ENCODE data around the gene AKR1C2. TPM values are rescaled to one million over a fixed set of nuclear protein-coding genes. Genes with fewer than 3 reads are reported as not detected.
"Not testable (repeated sequence)": the region's sequence is repeated elsewhere in the genome, so short reads cannot be mapped to it uniquely, and the experiment has no call there.

Gene AKR1C2
- total RNA-seq: not detected

DNA sequence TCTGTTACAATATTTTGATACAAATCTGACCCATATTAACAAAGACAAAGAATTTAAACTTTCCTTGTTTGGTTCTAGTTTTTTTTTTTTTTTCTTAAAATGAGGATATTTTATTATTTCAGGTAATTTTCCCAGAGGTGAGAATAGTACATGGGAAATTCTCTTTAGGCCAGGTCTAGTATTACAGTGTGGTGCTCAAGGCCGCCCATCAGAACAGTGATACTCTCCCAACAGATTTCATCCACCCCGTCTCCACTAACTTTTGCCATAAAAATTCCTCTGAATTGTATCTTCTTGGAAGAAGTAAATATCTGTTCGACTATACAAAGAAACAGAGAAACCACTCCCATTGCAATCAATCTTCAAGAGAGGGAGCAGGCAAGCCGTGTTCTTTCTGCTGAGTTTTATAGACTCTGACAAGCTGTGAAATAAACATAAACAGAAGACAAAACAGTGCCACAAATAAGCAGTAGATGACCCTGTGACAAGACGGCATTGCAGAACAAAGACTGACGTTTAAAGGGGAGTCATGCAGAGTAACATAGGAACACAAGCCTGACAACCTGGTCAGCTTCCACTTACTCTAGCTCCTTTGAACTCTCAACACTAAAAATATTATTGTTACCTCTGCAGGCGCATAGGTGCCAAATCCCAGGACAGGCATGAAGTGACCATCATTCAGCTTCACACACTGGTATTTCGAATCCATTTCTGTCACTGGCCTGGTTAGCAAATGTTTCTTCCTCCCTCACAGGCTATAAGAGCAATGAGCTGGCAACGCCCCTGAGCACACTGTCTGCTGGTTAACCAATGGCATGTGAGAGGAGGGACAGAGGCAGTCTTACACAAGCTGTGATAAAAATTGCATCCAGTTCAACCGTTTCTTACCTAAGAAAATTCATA, at the start of gene AKR1C2:
TSS of gene AKR1C2 (minus strand) at position 731 of the 903 bp plus-strand sequence. CDS start at position 709, 22 bp downstream.
- H3K9me3 Mint-ChIP-seq; H3K27me3 Mint-ChIP-seq; DNase-seq (ENCODE audit: low spot score); H3K27ac Mint-ChIP-seq; ATAC-seq; H3K4me1 Mint-ChIP-seq (ENCODE audit: low read depth in 2 of 2); H3K4me3 Mint-ChIP-seq; H3K36me3 Mint-ChIP-seq: not testable (repeated sequence)

DNA sequence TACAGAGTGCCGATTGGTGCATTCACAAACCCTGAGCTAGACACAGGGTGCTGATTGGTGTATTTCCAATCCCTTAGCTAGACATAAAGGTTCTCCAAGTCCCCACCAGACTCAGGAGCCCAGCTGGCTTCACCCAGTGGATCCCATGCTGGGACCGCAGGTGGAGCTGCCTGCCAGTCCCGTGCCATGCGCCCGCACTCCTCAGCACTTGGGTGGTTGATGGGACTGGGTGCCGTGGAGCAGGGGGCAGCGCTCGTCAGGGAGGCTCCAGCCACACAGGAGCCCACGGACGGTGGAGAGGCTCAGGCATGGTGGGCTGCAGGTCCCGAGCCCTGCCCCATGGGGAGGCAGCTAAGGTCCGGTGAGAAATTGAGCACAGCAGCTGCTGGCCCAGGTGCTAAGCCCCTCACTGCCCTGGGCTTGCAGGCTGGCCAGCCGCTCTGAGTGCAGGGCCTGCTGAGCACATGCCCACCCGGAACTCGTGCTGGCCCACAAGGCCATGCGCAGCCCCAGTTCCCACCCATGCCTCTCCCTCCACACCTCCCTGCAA, 49.4 kb upstream of the AKR1C2 start:
- not testable (repeated sequence) for H3K9me3 Mint-ChIP-seq; H3K27me3 Mint-ChIP-seq; DNase-seq (ENCODE audit: low spot score); H3K27ac Mint-ChIP-seq; H3K4me1 Mint-ChIP-seq (ENCODE audit: low read depth in 2 of 2); ATAC-seq; H3K4me3 Mint-ChIP-seq; H3K36me3 Mint-ChIP-seq

DNA sequence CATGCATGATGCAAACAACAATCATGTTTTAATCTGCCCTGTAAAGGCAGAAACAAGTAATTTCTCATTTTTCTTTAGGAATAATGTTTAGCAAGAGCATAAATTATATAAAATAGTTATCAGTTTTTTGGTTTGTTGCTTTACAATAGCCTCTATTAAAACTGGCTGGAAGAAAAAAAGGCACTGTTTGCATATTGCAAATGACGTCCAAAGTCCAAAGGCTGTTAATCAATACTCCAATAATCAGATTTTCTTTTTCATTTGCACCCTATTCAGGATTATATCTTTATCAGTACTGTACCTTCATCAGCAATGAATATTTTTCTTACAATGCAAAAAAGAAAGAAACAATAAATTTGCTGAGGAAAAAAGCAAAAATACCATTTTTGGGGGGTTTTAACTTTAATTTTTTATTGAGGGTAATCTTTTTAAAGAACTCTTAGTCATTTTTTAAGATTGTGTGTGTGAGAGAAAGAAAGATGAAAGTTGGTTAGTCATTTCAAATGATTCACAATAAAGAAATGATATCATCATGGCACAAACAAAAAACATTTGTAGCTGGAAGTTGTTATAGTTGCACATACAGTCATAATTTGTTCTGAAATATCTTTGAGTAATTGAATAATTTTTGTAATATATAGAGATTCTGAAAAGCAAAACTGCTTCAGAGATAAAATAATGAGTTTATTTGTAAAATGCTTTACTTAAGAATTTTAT, 44.4 kb upstream of the AKR1C2 start:
- Mint-ChIP-seq H3K4me1 (ENCODE audit: low read depth in 2 of 2) (no peaks in the 10 kb centered on the region), H3K27ac (no peak overlapping the region), H3K36me3 (no peaks in the 10 kb centered on the region), H3K4me3 (no peak overlapping the region), H3K9me3 (no peaks in the 10 kb centered on the region), H3K27me3 (peaks cover 0 to 6% of the 10 kb centered on the region in 2 donors)
- no peak for DNase-seq (ENCODE audit: low spot score)
- no peak for ATAC-seq

DNA sequence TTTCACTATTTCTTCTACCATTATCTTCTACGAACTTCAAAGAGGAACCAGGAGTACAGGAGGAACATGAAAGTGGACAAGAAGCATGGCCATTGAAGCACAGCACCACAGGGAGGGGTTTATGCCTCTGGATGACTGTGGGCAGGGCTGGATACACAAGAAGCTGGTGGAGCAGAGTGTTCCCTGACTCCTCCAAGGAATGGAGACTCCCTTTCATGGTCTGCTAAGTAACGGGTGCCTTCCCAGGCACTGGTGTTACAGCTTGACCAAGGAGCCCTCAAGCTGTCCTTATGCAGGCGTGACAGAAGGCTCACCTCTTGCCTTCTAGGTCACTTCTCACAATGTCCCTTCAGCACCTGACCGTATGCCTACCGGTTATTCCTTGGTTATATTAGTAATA, 43.4 kb upstream of the AKR1C2 start:
- H3K9me3 Mint-ChIP-seq; ATAC-seq; H3K36me3 Mint-ChIP-seq; H3K4me3 Mint-ChIP-seq; H3K27me3 Mint-ChIP-seq; H3K27ac Mint-ChIP-seq; H3K4me1 Mint-ChIP-seq (ENCODE audit: low read depth in 2 of 2); DNase-seq (ENCODE audit: low spot score): not testable (repeated sequence)

DNA sequence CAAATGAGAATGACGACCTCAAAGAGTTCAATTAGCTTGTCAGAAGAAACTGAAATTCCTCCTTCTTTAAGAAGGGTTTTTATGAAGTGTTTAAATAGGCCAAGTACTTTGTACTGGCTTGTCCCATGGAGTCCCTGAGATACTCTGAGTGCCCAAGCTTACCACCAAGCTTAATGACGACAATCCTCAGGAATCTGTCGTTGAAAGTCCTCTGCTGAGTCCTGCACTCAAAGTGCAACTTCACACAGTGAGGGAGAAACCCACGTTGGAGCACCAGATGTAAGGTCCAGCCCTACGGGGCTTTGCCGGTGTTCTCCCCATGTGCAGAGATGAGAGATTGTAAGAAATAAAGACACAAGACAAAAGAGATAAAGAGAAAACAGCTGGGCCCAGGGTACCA, 42.8 kb upstream of the AKR1C2 start:
- Mint-ChIP-seq H3K4me1 (ENCODE audit: low read depth in 2 of 2) (peaks cover 1 to 6% of the 10 kb centered on the region in 2 donors), H3K27ac (no peak overlapping the region), H3K4me3 (no peak overlapping the region), H3K9me3 (no peaks in the 10 kb centered on the region), H3K27me3 (peaks cover 6 to 14% of the 10 kb centered on the region in 2 donors), H3K36me3 (no peaks in the 10 kb centered on the region)
- ATAC-seq (no peak), DNase-seq (ENCODE audit: low spot score) (no peak)

GRCh38 chr10:5045095-5045494, 41.4 kb upstream of the AKR1C2 start:
- DNase-seq (ENCODE audit: low spot score) (no peak), ATAC-seq (no peak)
- no peaks in the 10 kb centered on the region for H3K36me3 Mint-ChIP-seq
- H3K27me3 Mint-ChIP-seq: peaks cover 11 to 14% of the 10 kb centered on the region in 2 donors
- H3K4me1 Mint-ChIP-seq (ENCODE audit: low read depth in 2 of 2): peaks cover 8 to 9% of the 10 kb centered on the region in 2 donors
- H3K27ac Mint-ChIP-seq: no peak overlapping the region
- H3K9me3 Mint-ChIP-seq: no peaks in the 10 kb centered on the region
- H3K4me3 Mint-ChIP-seq: no peak overlapping the region

- Mint-ChIP-seq H3K27ac (no peak overlapping the region), H3K27me3 (peaks cover 11 to 14% of the 10 kb centered on the region in 2 donors), H3K4me3 (no peak overlapping the region), H3K9me3 (no peaks in the 10 kb centered on the region), H3K36me3 (no peaks in the 10 kb centered on the region), H3K4me1 (ENCODE audit: low read depth in 2 of 2) (peaks cover 8 to 9% of the 10 kb centered on the region in 2 donors)
- ATAC-seq (no peak), DNase-seq (ENCODE audit: low spot score) (no peak)
These were observed 40.1 kb upstream of the AKR1C2 start for GRCh38 chr10:5043716-5044115.

GRCh38 chr10:5042922-5043321, 39.3 kb upstream of the AKR1C2 start:
- no peak overlapping the region for H3K27ac Mint-ChIP-seq
- H3K27me3 Mint-ChIP-seq: peaks cover 12 to 14% of the 10 kb centered on the region in 2 donors
- H3K9me3 Mint-ChIP-seq: no peaks in the 10 kb centered on the region
- DNase-seq (ENCODE audit: low spot score) (no peak), ATAC-seq (no peak)
- H3K36me3 Mint-ChIP-seq: no peaks in the 10 kb centered on the region
- H3K4me1 Mint-ChIP-seq (ENCODE audit: low read depth in 2 of 2): peaks cover 8 to 9% of the 10 kb centered on the region in 2 donors
- H3K4me3 Mint-ChIP-seq: no peak overlapping the region

- H3K9me3 Mint-ChIP-seq: no peaks in the 10 kb centered on the region
- ATAC-seq (no peak), DNase-seq (ENCODE audit: low spot score) (no peak)
- H3K27me3 Mint-ChIP-seq: peaks cover 15 to 19% of the 10 kb centered on the region in 2 donors
- peaks cover 8 to 9% of the 10 kb centered on the region in 2 donors for H3K4me1 Mint-ChIP-seq (ENCODE audit: low read depth in 2 of 2)
- no peaks in the 10 kb centered on the region for H3K36me3 Mint-ChIP-seq
- H3K27ac Mint-ChIP-seq: peak overlapping the region in 1 of 2 donors; percentile 30
- H3K4me3 Mint-ChIP-seq: peak overlapping the region; percentile 8
These were observed 37.9 kb upstream of the AKR1C2 start for GRCh38 chr10:5041471-5042023.

- H3K4me3 Mint-ChIP-seq: peak overlapping the region; percentile 8
- no peaks in the 10 kb centered on the region for H3K9me3 Mint-ChIP-seq
- peaks cover 13 to 19% of the 10 kb centered on the region in 2 donors for H3K27me3 Mint-ChIP-seq
- no peak for ATAC-seq
- peak overlapping the region in 1 of 2 donors; percentile 30 for H3K27ac Mint-ChIP-seq
- H3K36me3 Mint-ChIP-seq: no peaks in the 10 kb centered on the region
- H3K4me1 Mint-ChIP-seq (ENCODE audit: low read depth in 2 of 2): peaks cover 8 to 9% of the 10 kb centered on the region in 2 donors
- no peak for DNase-seq (ENCODE audit: low spot score)
These were observed 37.3 kb upstream of the AKR1C2 start for GRCh38 chr10:5040781-5041470.

DNA sequence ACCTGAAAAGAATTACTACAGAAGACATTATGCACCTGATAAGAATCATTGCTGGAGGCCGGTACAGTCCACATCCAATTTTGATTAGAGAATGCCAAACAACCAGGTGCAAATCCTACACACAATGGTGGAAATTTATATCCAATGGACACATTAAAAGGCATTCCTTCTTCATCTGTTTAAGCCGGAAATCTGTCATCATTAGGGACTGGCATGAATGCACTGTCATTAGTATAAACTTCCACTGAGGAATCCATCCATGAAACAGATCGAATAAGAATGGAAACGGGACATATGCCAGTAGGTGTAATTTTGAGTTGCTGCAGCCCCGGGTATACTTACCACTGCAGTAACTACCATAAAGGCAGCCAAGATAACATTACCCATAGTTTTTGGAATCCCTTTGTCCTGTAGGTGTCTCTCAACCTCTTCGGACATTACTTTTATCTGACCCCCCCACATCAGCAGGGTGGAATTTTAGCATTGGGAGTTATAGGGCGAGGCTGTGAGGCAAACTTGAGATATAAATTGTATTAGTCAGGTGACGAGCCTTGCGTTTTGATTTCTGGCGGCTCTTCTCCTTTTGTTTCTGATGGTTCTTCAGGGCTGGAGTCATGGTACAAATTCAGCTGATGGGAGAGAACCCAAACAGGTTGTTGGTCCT, 36.5 kb upstream of the AKR1C2 start:
- H3K9me3 Mint-ChIP-seq: no peaks in the 10 kb centered on the region
- H3K4me1 Mint-ChIP-seq (ENCODE audit: low read depth in 2 of 2): peaks cover 8 to 9% of the 10 kb centered on the region in 2 donors
- H3K27ac Mint-ChIP-seq: no peak overlapping the region
- DNase-seq (ENCODE audit: low spot score) (no peak), ATAC-seq (no peak)
- no peak overlapping the region for H3K4me3 Mint-ChIP-seq
- H3K36me3 Mint-ChIP-seq: peaks cover 5% of the 10 kb centered on the region
- H3K27me3 Mint-ChIP-seq: peaks cover 10 to 25% of the 10 kb centered on the region in 2 donors

DNA sequence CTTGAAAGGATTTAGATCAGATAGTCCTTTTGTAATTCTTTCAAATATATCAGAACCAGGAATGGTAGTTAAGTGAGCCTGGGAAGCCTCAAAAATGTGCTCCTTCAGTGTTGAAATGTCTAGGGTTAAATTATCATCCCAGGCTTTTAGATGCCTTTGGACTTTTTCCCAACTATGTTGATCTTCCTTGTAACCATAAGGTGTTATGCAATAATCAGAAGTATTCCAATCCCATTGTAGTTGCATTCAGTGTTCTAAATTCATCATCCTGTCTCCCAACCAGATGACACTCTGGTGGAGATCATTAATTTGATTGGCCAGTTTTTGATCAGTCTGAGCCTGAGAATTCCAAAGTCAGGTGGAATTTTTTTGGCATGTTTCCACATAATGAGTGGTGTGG, 35.1 kb upstream of the AKR1C2 start:
- peaks cover 8 to 9% of the 10 kb centered on the region in 2 donors for H3K4me1 Mint-ChIP-seq (ENCODE audit: low read depth in 2 of 2)
- peaks cover 10 to 25% of the 10 kb centered on the region in 2 donors for H3K27me3 Mint-ChIP-seq
- no peak overlapping the region for H3K27ac Mint-ChIP-seq
- H3K4me3 Mint-ChIP-seq: no peak overlapping the region
- DNase-seq (ENCODE audit: low spot score) (no peak), ATAC-seq (no peak)
- peaks cover 12% of the 10 kb centered on the region for H3K36me3 Mint-ChIP-seq
- peaks cover 2% of the 10 kb centered on the region for H3K9me3 Mint-ChIP-seq

GRCh38 chr10:5038101-5038500, 34.4 kb upstream of the AKR1C2 start:
- H3K36me3 Mint-ChIP-seq: peaks cover 14% of the 10 kb centered on the region
- no peak overlapping the region for H3K4me3 Mint-ChIP-seq
- H3K9me3 Mint-ChIP-seq: peaks cover 3% of the 10 kb centered on the region
- H3K27me3 Mint-ChIP-seq: peaks cover 10 to 25% of the 10 kb centered on the region in 2 donors
- DNase-seq (ENCODE audit: low spot score) (no peak), ATAC-seq (no peak)
- H3K4me1 Mint-ChIP-seq (ENCODE audit: low read depth in 2 of 2): peaks cover 8 to 9% of the 10 kb centered on the region in 2 donors
- no peak overlapping the region for H3K27ac Mint-ChIP-seq
